ENCODE measurements around the gene CYP21A2.
"Not testable (repeated sequence)": the region's sequence is repeated elsewhere in the genome, so short reads cannot be mapped to it uniquely, and the experiment has no call there.

GRCh38 chr6:32041385-32041784 lies 3.2 kb downstream of the CYP21A2 start:
- not testable (repeated sequence) for TF ChIP-seq EZH2phosphoT487 (IDR thresholded peaks at IDR 0.05; ENCODE audit: low read length); CTCF (IDR thresholded peaks at IDR 0.05; ENCODE audit: low read length); EZH2 (optimal IDR thresholded peaks at IDR 0.05; ENCODE audit: low read depth, low read length)
